Stimulated activated CD4-positive, alpha-beta T cell treated with anti-CD3 and anti-CD28 coated beads, Interleukin-4, amount 100 ng/mL, for 48 hours (primary cell): ENCODE results near the gene ZDHHC1.

Experiments
- DNase-seq, 2 donors: peaks; one replicate each; pipeline ENCODE4 v3.0.0-alpha.2; 2020; ENCODE audit warnings: low read depth in 2 of 2

ZDHHC1 gene, protein sequence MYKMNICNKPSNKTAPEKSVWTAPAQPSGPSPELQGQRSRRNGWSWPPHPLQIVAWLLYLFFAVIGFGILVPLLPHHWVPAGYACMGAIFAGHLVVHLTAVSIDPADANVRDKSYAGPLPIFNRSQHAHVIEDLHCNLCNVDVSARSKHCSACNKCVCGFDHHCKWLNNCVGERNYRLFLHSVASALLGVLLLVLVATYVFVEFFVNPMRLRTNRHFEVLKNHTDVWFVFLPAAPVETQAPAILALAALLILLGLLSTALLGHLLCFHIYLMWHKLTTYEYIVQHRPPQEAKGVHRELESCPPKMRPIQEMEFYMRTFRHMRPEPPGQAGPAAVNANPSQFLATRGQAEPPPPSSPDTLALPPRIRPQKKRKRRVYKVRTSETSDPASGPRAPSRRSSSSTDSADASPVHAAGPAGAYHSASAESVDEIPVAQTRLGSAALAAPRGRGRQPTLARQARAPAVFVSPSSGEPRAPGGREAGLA

DNA sequence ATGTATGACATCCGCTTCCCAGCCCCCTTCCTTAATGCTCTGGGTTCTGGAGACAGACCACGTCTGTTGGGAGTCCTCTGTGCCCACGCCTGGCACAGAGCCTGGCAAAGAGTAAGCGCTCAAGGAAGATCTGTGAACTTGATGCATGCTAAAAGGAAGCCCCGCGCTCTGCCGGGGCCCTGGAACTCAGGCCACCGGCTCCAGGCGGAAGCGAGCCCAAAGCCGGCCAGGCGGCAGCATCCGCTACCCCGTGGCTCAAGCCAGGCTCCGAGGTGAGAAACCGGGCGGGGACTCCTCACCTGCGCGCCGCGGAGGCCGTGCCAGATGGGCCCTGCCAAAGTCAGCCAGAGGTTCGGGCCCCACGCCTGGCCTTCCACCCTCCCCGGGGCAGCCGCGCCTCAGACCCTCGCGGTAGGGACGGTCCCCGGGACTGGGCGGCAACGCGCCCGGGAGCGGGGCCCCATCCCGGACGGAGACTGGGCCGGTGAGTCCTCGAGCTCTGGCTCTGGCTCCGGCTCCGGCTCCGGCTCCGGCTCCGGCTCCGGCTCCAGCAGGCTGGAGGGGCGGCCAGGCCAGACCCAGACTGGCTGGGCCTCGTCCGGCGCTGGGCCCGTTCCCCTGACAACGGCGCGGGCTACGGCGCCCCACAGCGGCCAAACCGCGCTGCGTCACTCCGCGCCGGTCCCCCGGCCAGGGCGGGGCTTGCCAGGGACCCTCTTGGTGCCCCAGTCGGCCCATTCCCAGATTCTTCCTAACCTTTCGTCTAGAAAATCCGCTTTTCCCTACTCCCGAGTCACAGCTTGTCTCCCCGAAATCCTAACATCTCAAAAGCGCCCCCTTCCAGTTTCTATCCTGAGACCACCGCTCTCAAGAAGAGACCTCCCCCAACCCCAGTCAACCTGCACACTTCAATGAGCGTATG, at the start of gene ZDHHC1:
Gene ZDHHC1 (minus strand): TSS at position 606 of the 922 bp plus-strand sequence. CDS start 8,702 bp downstream, outside the sequence.
- peak; percentile 46 to 50 for DNase-seq

DNA sequence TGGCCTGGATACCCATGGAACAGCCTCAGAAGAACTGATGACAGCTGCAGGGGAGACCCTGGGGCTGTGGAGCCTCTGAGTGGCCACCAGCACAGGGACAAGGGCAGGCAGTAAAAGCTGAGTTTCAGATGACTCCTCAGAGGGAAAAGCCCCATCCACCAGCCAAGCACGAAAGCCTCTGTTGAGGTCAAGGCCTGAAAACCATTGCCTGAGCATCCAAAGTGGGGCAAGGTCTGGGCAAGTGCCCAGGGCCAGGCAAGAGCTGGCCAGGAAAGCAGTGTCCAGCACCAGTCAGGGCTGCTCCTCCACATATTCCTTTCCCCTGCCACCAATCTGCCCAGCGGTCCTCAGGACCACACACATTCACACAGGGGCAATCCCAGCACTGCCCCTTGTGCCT, 48.3 kb upstream of the ZDHHC1 start:
- no peak for DNase-seq

DNA sequence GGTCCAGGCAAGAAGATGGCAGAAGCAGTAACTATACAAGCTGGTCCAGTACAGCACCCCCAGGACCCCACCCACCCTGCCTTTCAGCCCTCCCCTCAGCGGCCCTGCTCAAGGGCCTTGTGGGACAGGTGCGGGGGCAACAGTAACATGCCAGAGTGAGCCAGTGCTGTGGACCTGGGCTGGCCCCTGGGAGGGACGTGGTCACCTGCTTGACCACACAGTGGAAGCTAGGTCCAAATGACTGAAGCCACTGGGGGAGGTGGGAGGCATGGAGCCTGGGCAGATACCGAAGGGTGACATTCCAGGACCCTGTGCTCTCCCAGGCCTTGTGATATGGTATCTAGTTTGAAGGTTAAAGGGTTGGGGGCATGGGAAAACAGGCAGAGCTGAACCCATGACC, 47.4 kb upstream of the ZDHHC1 start:
- no peak for DNase-seq

DNA sequence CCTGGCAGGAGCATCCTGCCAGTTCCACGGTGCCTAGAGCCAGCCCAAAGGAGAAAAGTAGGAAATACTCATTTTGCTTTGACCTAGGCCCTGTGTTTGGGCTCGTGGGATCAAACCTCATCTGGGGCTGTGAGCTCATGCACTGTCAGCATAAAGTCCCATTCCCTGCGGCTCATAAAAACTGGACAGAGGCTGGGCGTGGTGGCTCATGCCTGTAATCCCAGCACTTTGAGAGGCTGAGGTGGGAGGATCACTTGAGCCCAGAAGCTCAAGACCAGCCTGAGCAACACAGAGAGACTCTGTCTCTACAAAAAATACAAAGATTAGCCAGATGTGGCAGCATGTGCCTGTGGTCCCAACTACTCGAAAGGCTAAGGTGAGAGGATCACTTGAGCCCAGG, 46.8 kb upstream of the ZDHHC1 start:
- no peak for DNase-seq

DNA sequence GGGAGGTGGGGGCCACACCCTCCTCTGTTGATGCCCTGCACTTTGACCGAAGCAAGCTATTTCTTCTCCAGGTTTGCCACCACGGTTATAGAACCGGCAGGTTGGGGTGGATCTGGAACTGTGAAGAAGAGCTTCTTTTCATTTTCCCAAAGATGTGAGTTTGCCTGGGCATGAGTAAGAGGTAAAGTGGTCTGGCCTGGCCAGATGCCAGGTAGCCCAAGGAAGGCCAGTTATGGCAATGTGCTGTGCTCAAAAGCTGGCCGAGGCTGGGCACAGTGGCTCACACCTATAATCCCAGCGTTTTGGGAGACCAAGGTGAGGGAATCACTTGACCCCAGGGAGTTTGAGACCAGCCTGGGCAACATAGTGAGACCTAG, 46.0 kb upstream of the ZDHHC1 start:
- no peak for DNase-seq

DNA sequence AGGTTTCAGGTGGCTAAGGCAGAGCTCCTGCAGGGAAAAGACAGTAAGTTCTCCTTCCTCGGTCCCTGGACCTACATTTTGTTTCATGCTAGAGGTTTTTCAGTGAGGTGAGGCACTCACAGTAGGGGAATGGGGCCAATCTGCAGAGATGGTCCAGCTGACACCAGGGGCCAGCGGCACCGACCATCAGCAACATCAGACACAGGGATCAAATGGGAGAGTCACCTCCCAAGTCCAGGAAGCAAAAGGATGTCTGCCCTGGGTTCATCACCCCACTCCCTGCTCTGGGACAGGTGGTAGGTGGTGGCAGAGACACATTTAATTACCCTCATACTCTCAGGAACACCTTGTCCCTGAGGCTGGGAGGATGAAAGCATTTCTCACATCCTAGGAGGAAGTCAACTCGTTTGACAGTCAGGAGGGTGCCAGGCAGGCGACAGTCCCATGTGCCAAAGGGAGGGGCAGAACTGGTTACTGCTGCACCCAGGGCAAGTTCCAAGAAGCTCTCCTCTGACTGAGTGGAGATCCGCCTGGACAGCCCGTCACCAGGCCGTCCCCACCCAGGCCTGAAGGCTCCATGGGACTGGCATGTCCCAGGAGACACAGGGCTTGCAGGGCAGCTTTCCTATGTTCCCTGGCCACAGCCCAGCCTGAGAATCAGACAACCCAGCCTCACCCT, 45.5 kb upstream of the ZDHHC1 start:
- no peak for DNase-seq

DNA sequence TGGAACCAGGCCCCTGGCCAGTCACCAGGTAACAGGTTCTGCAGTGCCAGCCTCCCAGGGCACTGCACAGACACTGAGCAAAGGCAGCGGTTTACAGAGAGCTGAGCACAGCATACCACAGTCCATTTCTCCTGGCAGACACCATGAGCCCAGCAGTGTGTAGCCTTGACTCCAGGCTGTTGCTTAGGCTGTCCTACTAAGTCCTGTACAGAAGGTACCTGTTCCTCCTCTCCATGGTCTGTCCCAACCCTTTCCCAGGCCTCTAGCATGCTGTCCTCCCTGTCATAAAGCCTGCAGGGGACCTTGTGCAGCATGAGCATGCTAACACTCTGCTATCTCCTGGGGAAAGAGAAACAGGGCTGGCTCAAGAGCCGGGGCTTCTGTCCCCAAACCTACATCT, 44.7 kb upstream of the ZDHHC1 start:
- DNase-seq, result no peak

DNA sequence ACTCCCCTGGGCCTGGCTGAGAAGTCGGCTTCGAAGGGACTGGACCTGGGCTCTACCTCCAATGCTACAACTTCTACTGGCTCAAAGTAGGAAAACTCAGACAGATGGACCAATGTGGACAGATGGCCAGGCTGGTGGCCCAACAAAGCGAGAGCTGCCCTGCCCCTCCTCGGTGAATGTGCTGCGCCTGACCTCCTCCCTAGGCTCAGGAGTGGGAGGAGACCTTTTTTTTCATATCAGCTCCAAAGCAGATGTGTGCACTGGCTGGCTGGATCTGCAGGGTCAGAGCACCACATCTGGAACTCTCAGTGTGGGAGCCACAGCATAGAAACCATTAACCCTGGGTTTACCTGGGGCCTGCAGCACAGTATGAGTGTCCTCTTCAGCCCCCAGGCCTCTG, 43.9 kb upstream of the ZDHHC1 start:
- DNase-seq, result no peak

DNA sequence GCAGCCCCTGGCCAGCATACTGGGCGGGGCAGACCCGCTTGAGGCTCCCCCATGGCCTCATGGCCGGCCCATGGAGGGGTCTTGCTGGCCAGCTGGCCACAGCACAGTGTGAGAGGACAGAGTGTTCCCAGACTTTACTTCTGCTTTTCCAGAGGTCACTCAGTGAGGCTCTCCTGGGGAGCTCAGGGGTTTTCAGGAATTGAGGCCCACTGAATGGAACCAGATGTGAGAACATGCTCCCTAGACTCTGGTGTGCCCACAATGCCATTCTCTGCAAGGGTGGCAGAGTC, 43.5 kb upstream of the ZDHHC1 start:
- no peak for DNase-seq

DNA sequence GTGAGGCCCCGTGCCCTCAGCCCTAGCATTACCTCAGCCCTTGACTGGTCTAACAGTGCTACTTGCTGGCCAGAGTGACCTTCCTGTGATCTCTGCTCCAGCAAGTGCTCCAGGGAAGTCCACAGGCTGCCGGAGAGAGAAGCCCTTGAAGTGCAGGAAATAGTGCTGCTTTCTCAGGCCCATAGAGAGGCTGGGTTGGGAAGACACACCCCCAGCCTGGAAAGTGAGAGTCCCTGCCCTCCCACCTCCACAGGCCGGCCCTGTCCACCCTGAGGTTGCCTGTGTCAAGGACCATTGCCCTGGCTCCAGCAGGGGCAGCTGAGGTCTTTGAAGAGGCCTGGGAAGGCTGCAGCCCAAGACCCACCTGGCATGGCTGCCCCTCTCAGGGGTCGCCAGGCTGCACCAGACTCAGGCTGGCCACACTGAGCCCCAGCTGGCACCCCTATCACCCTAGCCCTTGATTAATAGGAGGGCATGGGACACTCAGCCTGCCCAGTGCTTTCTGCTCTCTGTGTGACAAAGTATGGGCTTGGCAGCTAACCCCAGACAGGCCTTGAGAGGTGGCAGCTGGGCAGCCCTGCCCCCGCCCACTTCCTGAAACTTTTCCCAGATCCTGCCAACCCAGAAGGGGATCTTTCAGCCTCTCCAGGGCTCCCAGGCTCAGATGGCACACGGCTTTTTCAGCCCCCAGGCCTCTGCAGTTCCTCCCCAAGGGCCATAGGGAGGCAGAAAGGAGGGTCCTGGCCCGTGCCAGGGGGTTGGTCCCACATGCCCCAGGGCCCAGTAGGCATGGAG, 43.0 kb upstream of the ZDHHC1 start:
- DNase-seq, result no peak

DNA sequence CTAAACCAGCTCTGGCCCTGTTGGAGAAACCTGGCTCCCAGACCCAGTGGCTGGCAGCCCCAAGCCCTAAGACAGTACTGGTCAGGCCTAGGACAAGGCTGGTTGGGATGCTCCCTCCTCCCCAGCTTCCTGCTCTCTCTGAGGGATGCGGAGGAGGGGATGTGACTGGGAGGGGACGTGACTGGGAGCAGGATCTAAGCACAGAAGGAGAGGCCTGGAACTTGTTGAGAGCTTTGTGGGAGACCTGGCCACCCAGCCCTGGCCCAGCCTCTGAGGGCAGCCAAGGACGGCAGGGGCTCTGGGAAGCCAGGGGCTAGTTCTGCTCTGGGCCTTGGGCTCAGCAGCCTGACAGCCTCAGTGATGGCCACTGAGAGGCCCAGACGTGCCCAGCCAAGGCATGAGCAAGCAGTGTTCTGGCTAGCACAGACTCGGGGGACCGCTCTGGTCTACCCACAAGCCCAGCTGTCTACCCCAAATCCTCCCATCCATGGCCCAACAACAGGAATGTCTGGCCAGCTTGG, 41.9 kb upstream of the ZDHHC1 start:
- DNase-seq, result no peak

DNA sequence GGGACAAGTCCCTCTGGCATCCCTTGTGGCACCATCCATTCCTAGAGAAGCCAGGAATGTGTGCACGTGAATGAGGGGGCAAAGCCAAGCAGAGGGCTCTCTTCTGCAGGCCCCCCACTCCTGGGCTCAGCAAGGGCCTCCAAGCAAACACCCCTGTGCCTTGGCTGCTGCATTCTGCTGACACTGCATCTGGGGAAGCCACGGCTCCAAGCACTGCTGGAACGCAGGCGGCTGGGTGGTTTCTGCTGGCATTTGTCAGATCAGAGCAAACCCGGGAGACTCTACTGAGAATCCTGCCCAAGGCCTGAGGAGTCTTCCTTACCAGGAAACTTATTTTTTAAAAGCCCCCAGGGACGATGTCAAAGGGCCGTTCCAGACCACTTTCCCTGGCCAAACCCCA, 41.3 kb upstream of the ZDHHC1 start:
- no peak for DNase-seq

DNA sequence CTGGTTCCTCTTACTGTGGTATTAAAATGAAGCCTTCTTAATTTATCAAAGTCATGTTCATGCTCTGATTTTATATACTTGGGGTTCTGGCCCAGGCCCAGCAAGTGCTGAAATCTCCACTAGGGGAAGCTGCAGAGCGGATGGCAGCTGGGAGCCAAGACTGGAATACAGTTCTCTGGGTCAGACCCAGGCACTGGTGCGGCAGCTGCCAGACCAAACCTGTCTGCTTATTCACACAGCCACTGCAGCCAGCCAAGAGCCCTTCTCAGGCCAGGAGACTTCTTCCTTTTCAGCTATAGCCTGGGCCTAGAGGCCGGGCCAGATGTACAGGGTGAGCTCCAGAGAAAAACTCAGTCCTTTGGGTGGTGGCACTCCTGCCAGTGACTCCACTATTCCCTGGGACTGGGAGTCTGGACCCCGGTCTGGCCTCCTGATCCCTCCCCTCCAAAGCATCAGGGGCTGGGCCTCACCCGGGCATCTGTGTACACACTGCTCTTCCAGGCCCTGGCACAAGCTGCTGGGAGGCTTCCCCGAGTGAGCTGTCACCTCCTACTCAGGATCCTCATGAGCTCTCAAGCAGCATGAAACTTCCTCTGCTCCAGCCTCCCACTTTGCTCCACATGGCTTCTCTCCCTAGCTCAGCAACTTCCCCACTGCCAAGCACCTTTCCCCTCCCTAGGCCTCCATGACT, 40.3 kb upstream of the ZDHHC1 start:
- no peak for DNase-seq

DNA sequence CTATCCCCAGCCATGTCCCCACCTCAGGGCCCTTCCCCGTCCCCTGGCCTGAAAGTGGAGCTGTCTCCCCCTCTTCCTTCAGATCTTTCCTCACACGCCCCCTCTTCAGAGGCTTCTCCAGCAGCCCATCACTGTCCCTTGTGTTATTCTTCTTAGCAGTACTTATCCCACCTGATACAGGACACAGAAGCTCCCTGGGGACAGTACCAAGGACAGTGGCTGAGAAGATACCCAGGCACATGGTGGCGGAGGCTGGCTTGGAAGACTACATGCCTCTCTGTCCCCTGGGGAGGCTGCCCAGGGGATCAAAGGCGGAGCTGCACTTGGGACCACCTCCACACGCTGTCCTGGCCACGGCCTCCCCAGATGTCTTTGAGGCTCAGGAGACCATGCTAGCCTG, 38.6 kb upstream of the ZDHHC1 start:
- no peak for DNase-seq

DNA sequence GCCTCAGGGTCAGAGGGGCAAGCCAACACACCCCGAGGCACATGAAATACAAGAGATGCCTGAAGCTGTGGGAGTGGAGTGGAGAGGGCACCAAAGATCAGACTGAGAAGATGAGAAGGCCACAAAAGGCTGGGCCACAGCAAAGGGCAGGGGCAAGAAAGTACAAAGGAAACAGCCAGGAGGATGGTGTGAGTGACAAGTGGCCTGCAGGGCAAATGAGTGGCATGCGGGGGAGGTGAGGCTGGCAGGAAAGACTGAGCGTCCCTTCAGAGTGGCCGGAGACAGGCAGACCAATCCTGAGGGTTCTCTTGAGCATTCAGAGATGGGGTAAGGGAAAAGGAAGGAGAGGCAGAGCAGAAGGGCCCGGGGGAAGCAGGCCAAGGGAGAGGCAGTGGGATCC, 37.8 kb upstream of the ZDHHC1 start:
- no peak for DNase-seq

DNA sequence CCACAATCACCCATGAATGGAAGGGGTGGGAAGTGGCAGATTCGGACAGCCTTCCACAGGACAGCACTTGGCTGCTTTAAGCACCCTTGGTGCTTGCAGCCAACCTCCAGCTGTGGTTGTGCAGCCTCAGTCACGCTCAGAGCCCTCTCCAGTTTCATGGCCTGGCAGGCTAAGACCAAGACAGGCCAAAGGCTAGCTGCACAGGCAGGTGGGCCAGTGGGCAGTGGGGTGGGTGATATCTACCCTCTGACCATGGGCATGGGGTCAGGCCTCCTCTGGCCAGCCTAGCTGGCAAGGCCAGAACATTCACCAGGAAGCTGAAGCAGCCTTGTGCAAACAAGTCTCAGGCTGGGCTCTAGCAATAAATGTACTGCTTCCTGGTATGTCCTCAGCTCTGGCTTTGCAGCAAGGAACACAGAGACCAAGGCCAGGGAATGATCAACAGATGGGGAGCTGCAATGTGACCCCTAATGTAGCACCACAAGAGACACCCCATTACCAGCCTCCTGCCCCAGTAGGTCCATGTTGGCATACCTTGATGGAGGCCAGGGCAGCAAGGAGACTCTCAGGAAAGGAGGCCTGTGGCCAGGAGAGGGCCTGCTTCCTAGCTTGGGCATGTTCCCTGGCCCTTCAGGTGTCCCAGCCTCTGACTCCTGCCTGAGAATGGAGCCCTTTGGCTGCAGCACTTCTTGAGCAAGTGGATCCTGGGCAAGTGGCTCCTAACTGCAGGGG, 35.6 kb upstream of the ZDHHC1 start:
- no peak for DNase-seq

DNA sequence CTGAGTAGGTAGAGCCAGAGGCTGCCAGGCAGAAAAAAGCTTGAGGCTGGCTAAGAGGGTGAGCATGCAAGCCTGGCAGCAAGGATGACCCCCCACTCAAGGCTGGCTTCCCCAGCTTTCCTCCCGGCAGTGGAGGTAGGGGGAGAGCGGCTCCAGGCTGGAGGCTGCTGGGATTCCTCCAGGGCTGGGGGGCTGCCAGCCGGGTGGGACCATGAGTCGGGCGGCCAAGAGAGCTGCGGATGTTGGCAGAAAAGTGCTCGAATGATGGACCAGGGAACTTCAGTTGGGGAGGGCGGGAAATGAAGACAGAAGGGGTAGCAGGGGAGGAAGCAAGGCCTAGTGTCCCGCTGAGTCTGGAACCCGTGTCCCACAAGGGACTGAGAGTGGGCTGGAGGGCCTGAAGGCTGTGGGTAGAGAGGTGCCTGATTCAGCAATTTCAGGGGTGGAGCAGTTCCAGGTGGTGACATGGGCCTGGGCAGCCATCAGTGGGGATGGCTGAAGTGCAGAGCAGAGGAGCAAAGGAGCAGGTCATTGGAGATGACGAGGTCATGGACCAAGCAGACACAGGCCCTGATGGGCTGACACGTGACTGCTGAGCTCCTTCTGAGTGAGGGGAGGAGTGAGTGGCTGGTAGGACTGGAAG, 34.9 kb upstream of the ZDHHC1 start:
- DNase-seq, result no peak

DNA sequence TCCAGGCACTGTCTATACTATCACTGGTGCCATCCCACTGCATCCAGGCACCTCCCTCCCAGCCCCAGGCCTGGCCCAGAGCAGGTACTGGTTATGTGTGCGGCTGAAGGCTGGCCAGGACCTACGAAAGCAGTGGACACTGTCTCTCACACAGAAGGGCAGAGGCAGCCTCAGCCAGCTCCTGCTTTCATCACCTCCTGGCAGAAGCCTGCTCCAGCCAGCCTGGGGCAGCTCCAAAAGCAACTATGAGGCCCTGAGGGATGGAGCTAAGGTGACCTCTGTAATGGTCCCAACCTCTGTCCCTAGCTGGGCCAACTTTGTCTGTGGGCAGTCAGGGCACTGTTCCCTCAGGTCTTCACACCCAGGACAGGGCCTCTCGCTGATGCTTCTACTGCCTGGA, 33.5 kb upstream of the ZDHHC1 start:
- no peak for DNase-seq

DNA sequence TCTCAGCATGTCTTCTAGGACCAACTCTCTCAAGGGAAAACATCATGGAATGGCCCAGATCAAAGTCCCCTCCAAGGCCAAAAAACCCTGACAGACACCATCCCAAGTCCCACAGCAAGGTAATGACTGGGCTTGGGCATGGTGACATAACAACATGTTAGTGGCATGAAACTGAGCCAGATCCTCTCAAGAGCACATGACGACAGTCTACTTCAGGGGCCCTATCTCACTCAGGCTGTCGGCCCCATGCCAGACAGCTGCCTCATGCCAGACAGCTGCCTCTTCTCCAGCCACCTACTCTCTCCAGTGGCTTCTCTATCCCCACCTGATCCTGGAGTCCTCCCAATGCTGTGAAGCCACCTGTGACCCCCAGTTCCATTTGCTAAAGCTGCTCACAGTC, 33.1 kb upstream of the ZDHHC1 start:
- DNase-seq, result no peak

DNA sequence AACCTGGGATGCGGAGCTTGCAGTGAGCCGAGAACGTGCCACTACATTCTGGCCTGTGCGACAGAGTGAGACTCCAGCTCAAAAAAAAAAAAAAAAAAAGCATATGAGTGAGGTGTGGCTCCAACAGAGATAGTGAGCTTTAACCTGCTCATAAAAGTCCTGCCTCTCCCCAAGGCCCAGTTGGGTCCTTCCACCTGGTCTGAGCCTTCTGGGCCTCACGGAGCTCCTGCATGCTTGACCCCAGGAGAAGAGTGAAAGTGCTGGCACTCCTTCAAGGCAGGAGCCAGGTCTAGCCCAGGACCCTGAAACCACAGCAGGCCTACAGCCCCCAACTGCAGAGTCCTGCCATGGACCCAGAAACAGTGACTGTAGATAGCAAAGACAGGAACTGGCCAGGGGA, 32.3 kb upstream of the ZDHHC1 start:
- no peak for DNase-seq
